Karpas-422 (cell line): ENCODE measurements around the gene CFAP46. TPM values are rescaled to one million over a fixed set of nuclear protein-coding genes. Genes with fewer than 3 reads are reported as not detected.

Source experiments
- DNase-seq: peaks from one replicate; pipeline ENCODE4 v3.0.0-alpha.2; 2015
- H2AFZ ChIP-seq: fragments of 200-600 bp; sonication (generic); 2 replicates; pipeline ENCODE4 v1.6.1; 2014; ENCODE audit warnings: antibody characterized with exemption, low read length, mixed read lengths
- H3K27ac ChIP-seq: fragments of 200-600 bp; sonication (generic); 2 replicates; pipeline ENCODE4 v1.5.1; 2014; ENCODE audit warnings: mild to moderate bottlenecking, low read length, moderate library complexity
- H3K27me3 ChIP-seq: fragments of 200-600 bp; sonication (generic); 2 replicates; pipeline ENCODE4 v1.6.1; 2014; ENCODE audit warnings: low read length, mixed read lengths
- H3K36me3 ChIP-seq: fragments of 200-600 bp; sonication (generic); 2 replicates; pipeline ENCODE4 v1.6.1; 2014; ENCODE audit warnings: low read length, mixed read lengths; ENCODE audit not compliant: insufficient read depth
- H3K4me1 ChIP-seq: fragments of 200-600 bp; sonication (generic); 2 replicates; pipeline ENCODE4 v1.6.1; 2014; ENCODE audit warnings: mild to moderate bottlenecking, low read length, mixed read lengths
- H3K4me2 ChIP-seq: fragments of 200-600 bp; sonication (generic); 2 replicates; pipeline ENCODE4 v1.6.1; 2014; ENCODE audit warnings: low read length, low read depth, mild to moderate bottlenecking; ENCODE audit not compliant: poor library complexity, severe bottlenecking
- H3K4me3 ChIP-seq: fragments of 200-600 bp; sonication (generic); 2 replicates; pipeline ENCODE4 v1.5.1; 2014; ENCODE audit warnings: mild to moderate bottlenecking, antibody characterized with exemption, low read length, mixed read lengths
- H3K79me2 ChIP-seq: fragments of 200-600 bp; sonication (generic); 2 replicates; pipeline ENCODE4 v1.6.1; 2014; ENCODE audit warnings: mild to moderate bottlenecking, low read length, mixed read lengths
- H3K9ac ChIP-seq: fragments of 200-600 bp; sonication (generic); 2 replicates; pipeline ENCODE4 v1.6.0; 2014; ENCODE audit warnings: low read length
- H3K9me2 ChIP-seq: fragments of 200-600 bp; sonication (generic), shearing (Covaris generic); replicated peaks from 2 replicates; pipeline ENCODE4 v1.6.0; 2014; ENCODE audit warnings: mild to moderate bottlenecking, low read length, moderate library complexity; ENCODE audit not compliant: insufficient read depth
- H3K9me3 ChIP-seq: fragments of 300-700, 200-600 bp; sonication (generic); 2 replicates; pipeline ENCODE4 v1.6.1; 2014; ENCODE audit warnings: low read length, mixed read lengths
- H4K20me1 ChIP-seq: fragments of 200-600 bp; sonication (generic); 2 replicates; pipeline ENCODE4 v1.6.1; 2014; ENCODE audit warnings: mild to moderate bottlenecking, antibody characterized with exemption, low read length, low read depth; ENCODE audit not compliant: insufficient read depth
- total RNA-seq: library from RNA; depleted of rRNA; stranded (reverse); fragments of >200 nt; shearing (Covaris generic); gene quantifications from 2 replicates; pipeline ENCODE4 v1.2.3, GENCODE V29; 2014; ENCODE audit warnings: low replicate concordance

The CFAP46 gene
- total RNA-seq, 1 experiment from 2014 or later, result 0.22 TPM

DNA sequence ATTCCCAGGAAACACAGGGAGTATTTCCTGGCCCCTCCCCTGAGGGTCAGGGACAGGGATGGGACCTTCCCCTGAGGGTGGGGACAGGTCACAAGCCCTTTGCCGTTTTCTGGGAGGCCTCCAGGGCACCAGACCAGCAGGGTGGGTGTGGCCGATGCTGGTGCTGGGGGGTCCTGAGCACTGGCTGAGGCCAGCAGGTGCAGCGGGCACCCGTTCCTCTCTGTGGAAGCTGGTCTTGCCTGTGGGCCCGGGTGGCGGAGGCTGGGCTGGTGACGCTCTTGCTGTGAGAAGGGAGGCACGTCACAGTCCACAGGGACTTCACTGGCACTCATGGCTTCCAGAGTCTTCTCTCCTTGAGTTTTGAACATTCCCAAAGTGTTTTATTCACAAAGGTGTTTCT lies 44.2 kb upstream of the CFAP46 start:
- Histone ChIP-seq H3K27me3 (no peaks in the 10 kb centered on the region), H3K4me1 (no peaks in the 10 kb centered on the region), H3K4me2 (no peak overlapping the region), H3K36me3 (no peaks in the 10 kb centered on the region), H3K9me2 (no peaks in the 10 kb centered on the region), H3K9me3 (no peaks in the 10 kb centered on the region), H3K9ac (no peak overlapping the region), H3K79me2 (no peaks in the 10 kb centered on the region), H4K20me1 (no peaks in the 10 kb centered on the region), H3K27ac (no peak overlapping the region), H3K4me3 (no peak overlapping the region), H2AFZ (no peak overlapping the region)
- DNase-seq, result no peak

DNA sequence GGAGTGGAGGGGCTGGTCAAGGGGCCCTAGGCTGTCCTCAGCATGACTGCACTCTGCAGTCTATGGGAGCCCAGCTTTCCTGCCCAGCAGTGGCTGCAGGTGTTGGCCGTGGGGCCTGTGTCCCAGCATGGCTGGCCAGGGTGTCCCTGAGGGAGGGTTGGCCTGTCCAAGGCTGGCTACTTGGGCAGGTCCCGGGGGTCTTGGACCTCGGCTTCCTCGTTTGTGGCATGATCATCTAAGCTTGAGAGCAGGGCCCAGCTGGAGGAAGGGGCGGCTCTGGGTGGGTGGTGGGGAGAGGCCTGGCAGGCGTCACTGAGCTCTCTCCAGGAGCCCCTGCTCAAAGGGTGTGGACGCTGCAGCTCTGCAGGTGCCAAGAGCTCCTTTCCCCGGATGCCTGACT lies 43.7 kb upstream of the CFAP46 start:
- Histone ChIP-seq H3K9ac (no peak overlapping the region), H4K20me1 (no peaks in the 10 kb centered on the region), H3K36me3 (no peaks in the 10 kb centered on the region), H3K4me2 (no peak overlapping the region), H3K4me1 (no peaks in the 10 kb centered on the region), H3K9me3 (no peaks in the 10 kb centered on the region), H3K4me3 (no peak overlapping the region), H2AFZ (no peak overlapping the region), H3K9me2 (no peaks in the 10 kb centered on the region), H3K27me3 (no peaks in the 10 kb centered on the region), H3K27ac (no peak overlapping the region), H3K79me2 (no peaks in the 10 kb centered on the region)
- DNase-seq, result no peak

DNA sequence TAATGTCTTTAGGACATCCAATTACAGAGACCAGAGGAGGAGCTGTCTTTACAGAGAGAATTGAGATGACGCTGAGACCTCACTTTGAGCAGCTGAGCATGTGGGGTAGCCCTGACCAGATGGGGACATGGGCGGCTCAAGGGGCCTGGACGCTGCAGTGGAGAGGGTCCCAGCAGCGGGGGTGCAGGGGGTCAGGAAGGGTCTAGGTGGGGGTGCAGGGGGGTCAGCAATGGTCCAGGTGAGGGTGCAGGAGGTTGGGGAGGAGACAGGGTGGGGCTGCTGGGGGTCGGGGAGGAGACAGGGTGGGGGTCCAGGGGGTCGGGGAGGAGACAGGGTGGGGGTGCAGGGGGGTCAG lies 43.2 kb upstream of the CFAP46 start:
- no peak for DNase-seq
- Histone ChIP-seq H3K4me2 (no peak overlapping the region), H4K20me1 (no peaks in the 10 kb centered on the region), H3K27ac (no peak overlapping the region), H3K9me2 (no peaks in the 10 kb centered on the region), H3K9me3 (no peaks in the 10 kb centered on the region), H3K9ac (no peak overlapping the region), H3K4me3 (no peak overlapping the region), H2AFZ (no peak overlapping the region), H3K36me3 (no peaks in the 10 kb centered on the region), H3K79me2 (no peaks in the 10 kb centered on the region), H3K27me3 (no peaks in the 10 kb centered on the region), H3K4me1 (no peaks in the 10 kb centered on the region)

DNA sequence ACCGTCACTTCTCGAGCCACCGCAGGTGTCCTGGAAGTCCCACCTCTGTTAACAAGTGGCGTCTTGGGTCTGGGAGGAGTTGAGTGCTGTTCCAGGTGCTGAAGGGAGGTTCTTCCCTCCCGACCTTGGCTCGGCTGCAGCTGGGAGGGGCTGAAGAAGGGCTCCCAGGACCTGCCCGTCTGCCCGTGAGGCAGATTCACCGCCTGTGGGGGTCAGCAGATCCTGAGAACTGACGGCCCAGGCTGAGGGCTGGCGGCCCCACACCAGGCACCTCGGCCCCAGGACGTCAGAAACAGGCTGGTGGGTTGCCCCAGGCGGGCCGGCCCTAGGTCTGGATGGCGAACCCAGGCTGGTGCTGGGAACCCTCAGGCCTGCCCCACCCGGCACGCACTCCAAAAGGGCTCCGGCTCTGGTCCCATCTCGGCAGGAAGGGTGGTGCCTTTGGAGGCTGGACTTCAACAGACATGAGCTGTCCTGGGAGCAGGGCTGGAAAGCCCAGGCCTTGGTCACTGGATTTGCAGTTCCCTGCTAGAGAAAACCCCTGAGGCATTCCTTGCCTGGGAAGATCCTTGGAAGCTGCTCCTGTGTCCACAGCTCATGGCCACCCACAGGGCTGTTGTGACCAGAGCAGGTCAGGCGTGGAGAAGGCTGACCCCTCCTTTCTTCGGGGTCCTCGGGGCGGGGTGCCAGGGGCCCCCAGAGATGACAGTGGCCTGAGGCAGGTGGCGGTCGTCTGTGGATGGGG lies 42.6 kb upstream of the CFAP46 start:
- no peaks in the 10 kb centered on the region for H3K27me3 ChIP-seq
- H3K9me2 ChIP-seq, result no peaks in the 10 kb centered on the region
- H2AFZ ChIP-seq, result no peak overlapping the region
- H3K27ac ChIP-seq, result no peak overlapping the region
- H3K4me3 ChIP-seq, result no peak overlapping the region
- no peaks in the 10 kb centered on the region for H3K9me3 ChIP-seq
- DNase-seq, result no peak
- H3K4me2 ChIP-seq, result no peak overlapping the region
- H3K9ac ChIP-seq, result no peak overlapping the region
- H3K4me1 ChIP-seq, result no peaks in the 10 kb centered on the region
- H3K36me3 ChIP-seq, result no peaks in the 10 kb centered on the region
- H4K20me1 ChIP-seq, result no peaks in the 10 kb centered on the region
- H3K79me2 ChIP-seq, result no peaks in the 10 kb centered on the region

DNA sequence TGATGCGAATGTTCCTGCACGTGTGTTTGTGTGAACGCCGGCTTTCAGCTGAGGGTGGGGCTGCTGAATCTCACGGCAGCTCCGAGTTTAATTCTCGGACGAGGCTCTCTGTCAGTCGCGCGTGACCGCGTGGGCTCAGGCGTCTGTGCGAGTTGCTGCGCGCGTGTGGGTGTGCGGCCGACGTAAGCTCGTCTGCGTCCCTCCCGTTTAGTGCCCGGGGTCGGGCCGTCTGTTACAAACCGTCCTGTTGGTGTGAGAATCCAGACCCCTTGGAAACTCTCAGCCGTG lies 41.6 kb upstream of the CFAP46 start:
- no peak for DNase-seq
- Histone ChIP-seq H4K20me1 (no peaks in the 10 kb centered on the region), H3K27me3 (no peaks in the 10 kb centered on the region), H2AFZ (no peak overlapping the region), H3K27ac (no peak overlapping the region), H3K9me3 (no peaks in the 10 kb centered on the region), H3K9ac (no peak overlapping the region), H3K4me2 (no peak overlapping the region), H3K4me1 (no peaks in the 10 kb centered on the region), H3K9me2 (no peaks in the 10 kb centered on the region), H3K36me3 (no peaks in the 10 kb centered on the region), H3K79me2 (no peaks in the 10 kb centered on the region), H3K4me3 (no peak overlapping the region)

DNA sequence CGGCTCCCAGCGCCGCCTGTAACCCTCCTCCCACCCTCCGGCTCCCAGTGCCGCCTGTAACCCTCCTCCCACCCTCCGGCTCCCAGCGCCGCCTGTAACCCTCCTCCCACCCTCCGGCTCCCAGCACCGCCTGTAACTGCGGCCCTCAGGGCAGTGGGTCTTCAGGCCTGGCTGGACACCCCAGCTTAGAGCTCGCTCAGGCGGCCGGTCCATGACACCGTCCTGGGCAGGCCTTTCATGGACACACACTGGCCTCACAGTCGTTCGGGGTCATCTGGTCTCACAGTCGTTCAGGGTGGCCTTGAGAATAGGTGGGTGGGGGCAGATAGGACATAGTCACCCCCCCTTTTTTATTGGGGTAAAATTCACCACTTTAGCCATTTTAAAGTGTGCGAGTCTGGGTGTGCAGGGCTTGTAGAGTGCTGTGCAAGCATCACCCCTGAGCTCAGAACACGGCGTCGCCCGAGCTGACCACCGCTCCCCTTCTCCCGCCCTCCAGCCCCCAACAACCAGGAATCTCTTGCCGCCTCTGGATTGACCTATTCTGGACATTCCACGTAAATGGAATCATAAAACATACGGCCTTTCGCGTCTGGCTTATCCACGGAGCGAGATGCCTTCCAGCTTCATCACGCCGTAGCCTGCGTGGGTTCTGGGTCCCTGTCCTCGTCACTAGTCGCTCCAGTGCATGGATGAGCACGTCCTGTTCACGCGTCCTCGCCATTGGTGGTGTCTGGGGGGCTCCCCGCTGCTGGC lies 41.1 kb upstream of the CFAP46 start:
- Histone ChIP-seq H3K27me3 (no peaks in the 10 kb centered on the region), H3K9me3 (no peaks in the 10 kb centered on the region), H3K79me2 (no peaks in the 10 kb centered on the region), H3K4me1 (no peaks in the 10 kb centered on the region), H3K9me2 (no peaks in the 10 kb centered on the region), H3K27ac (no peak overlapping the region), H4K20me1 (no peaks in the 10 kb centered on the region), H3K4me3 (no peak overlapping the region), H3K9ac (no peak overlapping the region), H3K4me2 (no peak overlapping the region), H3K36me3 (no peaks in the 10 kb centered on the region), H2AFZ (no peak overlapping the region)
- no peak for DNase-seq

DNA sequence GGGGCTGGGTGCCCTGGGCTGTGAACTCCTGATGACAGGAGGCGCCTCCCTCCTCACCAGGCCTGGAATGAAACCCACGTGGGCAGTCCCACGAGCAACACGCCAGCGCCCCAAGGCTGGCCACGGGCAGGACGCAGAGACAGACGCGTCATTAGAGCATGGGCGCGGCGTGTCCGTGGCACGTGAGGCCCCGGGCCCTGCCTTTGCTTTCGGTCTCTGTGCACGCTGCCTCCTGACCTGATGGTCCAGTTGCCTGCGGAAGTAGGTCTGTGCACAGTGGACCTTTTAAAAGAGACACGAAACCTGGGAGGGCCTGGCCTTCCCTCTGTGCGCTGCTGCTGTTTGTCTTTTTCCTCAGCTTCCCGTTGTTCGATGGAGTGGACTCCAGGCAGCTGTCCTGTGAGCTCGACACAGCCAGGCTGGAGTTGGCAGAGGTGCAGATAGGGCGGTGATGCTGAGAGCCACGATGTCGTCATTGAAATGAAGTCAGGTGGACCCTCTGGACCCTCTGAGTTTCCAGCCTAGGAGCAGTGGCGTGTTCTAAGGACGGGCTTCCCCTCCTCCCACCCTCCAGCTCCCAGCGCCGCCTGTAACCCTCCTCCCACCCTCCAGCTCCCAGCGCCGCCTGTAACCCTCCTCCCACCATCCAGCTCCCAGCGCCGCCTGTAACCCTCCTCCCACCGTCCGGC lies 40.1 kb upstream of the CFAP46 start:
- no peak overlapping the region for H3K4me2 ChIP-seq
- H2AFZ ChIP-seq, result no peak overlapping the region
- no peak overlapping the region for H3K4me3 ChIP-seq
- DNase-seq, result no peak
- no peaks in the 10 kb centered on the region for H3K4me1 ChIP-seq
- H3K79me2 ChIP-seq, result no peaks in the 10 kb centered on the region
- H3K27me3 ChIP-seq, result no peaks in the 10 kb centered on the region
- H4K20me1 ChIP-seq, result no peaks in the 10 kb centered on the region
- H3K27ac ChIP-seq, result no peak overlapping the region
- H3K9ac ChIP-seq, result no peak overlapping the region
- no peaks in the 10 kb centered on the region for H3K9me3 ChIP-seq
- H3K9me2 ChIP-seq, result no peaks in the 10 kb centered on the region
- H3K36me3 ChIP-seq, result no peaks in the 10 kb centered on the region

DNA sequence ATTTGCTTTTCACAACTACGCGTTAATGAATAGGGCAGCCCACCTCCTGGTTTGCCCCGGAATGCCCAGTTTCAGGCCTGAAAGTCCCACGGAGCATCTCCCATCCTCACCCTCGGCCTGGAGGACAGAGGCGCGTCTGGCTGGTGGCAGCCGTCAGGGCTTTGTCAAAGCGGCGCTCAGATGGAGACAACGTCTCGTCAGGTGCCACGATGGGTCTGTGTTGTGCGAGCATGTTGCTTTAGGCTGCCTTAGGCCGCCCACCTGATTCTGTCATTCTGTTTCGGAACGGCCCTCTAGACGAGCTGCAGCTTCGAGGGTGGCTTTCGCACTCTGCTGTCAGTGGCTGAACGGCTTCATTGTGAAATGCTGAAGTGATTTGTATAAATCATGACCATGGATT lies 39.4 kb upstream of the CFAP46 start:
- H3K4me2 ChIP-seq, result no peak overlapping the region
- no peaks in the 10 kb centered on the region for H3K36me3 ChIP-seq
- no peaks in the 10 kb centered on the region for H3K27me3 ChIP-seq
- H3K79me2 ChIP-seq, result no peaks in the 10 kb centered on the region
- no peaks in the 10 kb centered on the region for H4K20me1 ChIP-seq
- no peak overlapping the region for H3K4me3 ChIP-seq
- no peak overlapping the region for H2AFZ ChIP-seq
- no peak for DNase-seq
- no peak overlapping the region for H3K27ac ChIP-seq
- H3K9me3 ChIP-seq, result no peaks in the 10 kb centered on the region
- no peak overlapping the region for H3K9ac ChIP-seq
- H3K9me2 ChIP-seq, result no peaks in the 10 kb centered on the region
- no peaks in the 10 kb centered on the region for H3K4me1 ChIP-seq
